ENCODE results near the gene ADAM12. TPM values are rescaled to one million over a fixed set of nuclear protein-coding genes. Genes with fewer than 3 reads are reported as not detected.

Gene ADAM12
- total RNA-seq, 1 experiment from 2014 or later = not detected

GRCh38 chr10:126369125-126369710 is 19.1 kb downstream of the ADAM12 start:
- intact Hi-C loops (cut with micrococcal nuclease) = no loop called here
- no TSS peak for BruUV-seq (replicated peaks)
- DNase-seq (ENCODE audit: low read depth, low spot score) = no peak

More at GRCh38 chr10:126369125-126369710, 19.1 kb downstream of the ADAM12 start:
- TF ChIP-seq, protein P1, sequence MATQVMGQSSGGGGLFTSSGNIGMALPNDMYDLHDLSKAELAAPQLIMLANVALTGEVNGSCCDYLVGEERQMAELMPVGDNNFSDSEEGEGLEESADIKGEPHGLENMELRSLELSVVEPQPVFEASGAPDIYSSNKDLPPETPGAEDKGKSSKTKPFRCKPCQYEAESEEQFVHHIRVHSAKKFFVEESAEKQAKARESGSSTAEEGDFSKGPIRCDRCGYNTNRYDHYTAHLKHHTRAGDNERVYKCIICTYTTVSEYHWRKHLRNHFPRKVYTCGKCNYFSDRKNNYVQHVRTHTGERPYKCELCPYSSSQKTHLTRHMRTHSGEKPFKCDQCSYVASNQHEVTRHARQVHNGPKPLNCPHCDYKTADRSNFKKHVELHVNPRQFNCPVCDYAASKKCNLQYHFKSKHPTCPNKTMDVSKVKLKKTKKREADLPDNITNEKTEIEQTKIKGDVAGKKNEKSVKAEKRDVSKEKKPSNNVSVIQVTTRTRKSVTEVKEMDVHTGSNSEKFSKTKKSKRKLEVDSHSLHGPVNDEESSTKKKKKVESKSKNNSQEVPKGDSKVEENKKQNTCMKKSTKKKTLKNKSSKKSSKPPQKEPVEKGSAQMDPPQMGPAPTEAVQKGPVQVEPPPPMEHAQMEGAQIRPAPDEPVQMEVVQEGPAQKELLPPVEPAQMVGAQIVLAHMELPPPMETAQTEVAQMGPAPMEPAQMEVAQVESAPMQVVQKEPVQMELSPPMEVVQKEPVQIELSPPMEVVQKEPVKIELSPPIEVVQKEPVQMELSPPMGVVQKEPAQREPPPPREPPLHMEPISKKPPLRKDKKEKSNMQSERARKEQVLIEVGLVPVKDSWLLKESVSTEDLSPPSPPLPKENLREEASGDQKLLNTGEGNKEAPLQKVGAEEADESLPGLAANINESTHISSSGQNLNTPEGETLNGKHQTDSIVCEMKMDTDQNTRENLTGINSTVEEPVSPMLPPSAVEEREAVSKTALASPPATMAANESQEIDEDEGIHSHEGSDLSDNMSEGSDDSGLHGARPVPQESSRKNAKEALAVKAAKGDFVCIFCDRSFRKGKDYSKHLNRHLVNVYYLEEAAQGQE (IDR thresholded peaks at IDR 0.05; ENCODE audit: low read depth) = no peak
- TF ChIP-seq POLR2AphosphoS5 (IDR thresholded peaks at IDR 0.05; ENCODE audit: low read depth, low read length) = no peak
- TF ChIP-seq CTCF (IDR thresholded peaks at IDR 0.05 in 2 of 3, conservative IDR thresholded peaks at IDR 0.05 in 1 of 3; ENCODE audit: borderline replicate concordance in 1 of 3, insufficient read depth in 1 of 3, low read depth in 2 of 3, low read length in 2 of 3) = no peak
- TF ChIP-seq FOSL1 (IDR thresholded peaks at IDR 0.05; ENCODE audit: low read depth) = no peak
- ATAC-seq = no peak
- no peaks in the 10 kb centered on the region for H3K36me3 ChIP-seq (ENCODE audit: control insufficient read depth in 1 of 2, insufficient read depth in 2 of 2, low read length in 2 of 2)
- H3K79me2 ChIP-seq (ENCODE audit: insufficient read depth, low read length) = no peaks in the 10 kb centered on the region
- H3K4me2 ChIP-seq (ENCODE audit: low read length) = no peak overlapping the region
- no peaks in the 10 kb centered on the region for H3K9me3 ChIP-seq (ENCODE audit: control insufficient read depth in 1 of 2, insufficient read depth in 1 of 2, low read depth in 1 of 2, low read length in 2 of 2)
- POLR2A ChIA-PET = no interaction called here
- RAD21 ChIA-PET (ENCODE audit: low non-redundant PET in 1 of 2, low total read pairs in 2 of 2, uncharacterized antibody in 2 of 2, unreplicated experiment in 2 of 2) = no interaction called here
- H3K27me3 ChIP-seq (ENCODE audit: insufficient read depth, low read length) = peaks cover 30% of the 10 kb centered on the region
- no peaks in the 10 kb centered on the region for H3K4me1 ChIP-seq (ENCODE audit: control insufficient read depth in 1 of 2, insufficient read depth in 2 of 2, low read length in 2 of 2)
- no peak overlapping the region for H3K27ac ChIP-seq (ENCODE audit: low read depth, low read length)
- no peak overlapping the region for H3K9ac ChIP-seq (ENCODE audit: low read length)
- no peaks in the 10 kb centered on the region for H4K20me1 ChIP-seq (ENCODE audit: insufficient read depth)
- CTCF ChIA-PET = no interaction called here
- H2AFZ ChIP-seq (ENCODE audit: low read depth, low read length, poor library complexity, severe bottlenecking) = no peak overlapping the region
- H3K4me3 ChIP-seq (replicated peaks in 1 of 2; ENCODE audit: low read depth in 1 of 2, low read length in 2 of 2) = no peak overlapping the region
- H3K9me2 ChIP-seq (ENCODE audit: insufficient read depth) = no peaks in the 10 kb centered on the region
